ENCODE measurements around the gene IFT122. TPM values are rescaled to one million over a fixed set of nuclear protein-coding genes. Genes with fewer than 3 reads are reported as not detected.

IFT122 gene
- total RNA-seq, 1 donor from 2014 or later, result 26.5 TPM

GRCh38 chr3:129567176-129567705 is 127.2 kb downstream of the IFT122 start:
- H3K36me3 ChIP-seq, result peaks cover 100% of the 10 kb centered on the region
- H3K9me3 ChIP-seq, result no peaks in the 10 kb centered on the region
- TF ChIP-seq CTCF (IDR thresholded peaks at IDR 0.05), result no peak
- no peaks in the 10 kb centered on the region for H3K27me3 ChIP-seq
- ATAC-seq, result no peak
- no peak for DNase-seq
- H3K4me3 ChIP-seq, result no peak overlapping the region
- H3K4me1 ChIP-seq, result peaks cover 35% of the 10 kb centered on the region
- no peak overlapping the region for H3K27ac ChIP-seq
- intact Hi-C loops (cut with DNase I), result no loop called here

- DNase-seq (no peak), ATAC-seq (no peak)
- H3K27me3 ChIP-seq, result no peaks in the 10 kb centered on the region
- H3K27ac ChIP-seq, result no peak overlapping the region
- H3K4me3 ChIP-seq, result no peak overlapping the region
- TF ChIP-seq CTCF (IDR thresholded peaks at IDR 0.05), result no peak
- peaks cover 100% of the 10 kb centered on the region for H3K36me3 ChIP-seq
- intact Hi-C loops (cut with DNase I), result no loop called here
- peaks cover 35% of the 10 kb centered on the region for H3K4me1 ChIP-seq
- H3K9me3 ChIP-seq, result no peaks in the 10 kb centered on the region
These were observed 127.9 kb downstream of the IFT122 start for GRCh38 chr3:129567939-129568338.

- ATAC-seq (no peak), DNase-seq (no peak)
- no peak for TF ChIP-seq CTCF (IDR thresholded peaks at IDR 0.05)
- H3K36me3 ChIP-seq, result peaks cover 100% of the 10 kb centered on the region
- H3K27ac ChIP-seq, result no peak overlapping the region
- H3K9me3 ChIP-seq, result no peaks in the 10 kb centered on the region
- H3K4me3 ChIP-seq, result no peak overlapping the region
- no peaks in the 10 kb centered on the region for H3K27me3 ChIP-seq
- H3K4me1 ChIP-seq, result peaks cover 27% of the 10 kb centered on the region
- intact Hi-C loops (cut with DNase I), result no loop called here
These were observed 129.8 kb downstream of the IFT122 start for GRCh38 chr3:129569856-129570255.

Other genes starting within 250 kb of the IFT122 start
- gene COPG1, start 190.6 kb upstream of the IFT122 start, total RNA-seq, result 149 TPM
- 34.8 TPM for gene HMCES, start 161.4 kb upstream of the IFT122 start, total RNA-seq
- 0.55 TPM for gene EFCAB12, start 11.6 kb upstream of the IFT122 start, total RNA-seq
- 36.4 TPM for gene MBD4, start 276 bp upstream of the IFT122 start, total RNA-seq
- gene RHO, start 88.4 kb downstream of the IFT122 start, total RNA-seq, result not detected
- not detected for gene H1-8, start 103.0 kb downstream of the IFT122 start, total RNA-seq
- 284 TPM for gene PLXND1, start 166.5 kb downstream of the IFT122 start, total RNA-seq

Measured in upper lobe of right lung (tissue), 1 donor.